CD4-positive, alpha-beta T cell (primary cell): ENCODE results near the gene TMEM63A. TPM values are rescaled to one million over a fixed set of nuclear protein-coding genes. Genes with fewer than 3 reads are reported as not detected.
A peak's percentile ranks its signal among the peaks of the same experiment; 100 is the strongest.

ENCODE experiments used
- ATAC-seq: fragments of 200-7000 bp; cut with Tn5 transposase; one replicate; pipeline ENCODE4 v1.10.0; 2022; ENCODE audit warnings: mild to moderate bottlenecking; ENCODE audit not compliant: poor library complexity
- CTCF ChIA-PET: fragments of 350-600 bp; sonication (Branson Sonifier 250); formaldehyde crosslinking; loops from one replicate; lab custom pipeline; 2021; ENCODE audit warnings: antibody characterized with exemption, inconsistent platforms; lab: Charles Lee
- POLR2A ChIA-PET: fragments of 350-600 bp; sonication (Branson Sonifier 250); formaldehyde crosslinking; loops from one replicate; lab custom pipeline; 2021; ENCODE audit warnings: antibody characterized with exemption, inconsistent platforms; lab: Charles Lee
- DNase-seq, 14 experiments: peaks; one replicate each; pipeline ENCODE4 v3.0.0-alpha.2; 2013 to 2020; ENCODE audit warnings: mixed read lengths in 2 of 14
- H3K27ac ChIP-seq, 2 donors: one replicate each; pipeline versions ENCODE4 v1.5.1 to v1.7.0; 2013; ENCODE audit warnings: low read length in 2 of 2, low read depth in 1 of 2, mild to moderate bottlenecking in 1 of 2
- H3K27me3 ChIP-seq, 2 experiments: 1 replicate in 1 of 2; 2 replicates in 1 of 2; pipeline versions ENCODE4 v1.6.1 to v1.7.0; 2013; ENCODE audit warnings: low read length in 2 of 2, control low read depth in 1 of 2, mild to moderate bottlenecking in 1 of 2, moderate library complexity in 1 of 2; ENCODE audit not compliant: insufficient read depth in 2 of 2, control insufficient read depth in 1 of 2
- H3K36me3 ChIP-seq: one replicate; pipeline ENCODE4 v1.6.1; 2013; ENCODE audit warnings: low read length, control low read depth; ENCODE audit not compliant: insufficient read depth
- H3K4me1 ChIP-seq: one replicate; pipeline ENCODE4 v1.6.1; 2013; ENCODE audit warnings: low read length, control low read depth; ENCODE audit not compliant: insufficient read depth
- H3K4me3 ChIP-seq: one replicate; pipeline ENCODE4 v1.5.1; 2013; ENCODE audit warnings: mild to moderate bottlenecking, low read length, moderate library complexity
- H3K9me3 ChIP-seq, 2 experiments: 1 replicate in 1 of 2; 2 replicates in 1 of 2; pipeline versions ENCODE4 v1.6.1 to v1.7.0; 2013; ENCODE audit warnings: low read length in 2 of 2, mild to moderate bottlenecking in 2 of 2, control low read depth in 1 of 2, moderate library complexity in 1 of 2; ENCODE audit not compliant: control insufficient read depth in 1 of 2, insufficient read depth in 1 of 2
- H3K27ac Mint-ChIP-seq: one replicate; pipeline ENCODE4 v1.8.0; 2020; ENCODE audit warnings: mixed read lengths
- H3K27me3 Mint-ChIP-seq: one replicate; pipeline ENCODE4 v1.8.0; 2021; ENCODE audit warnings: mixed read lengths
- H3K36me3 Mint-ChIP-seq: one replicate; pipeline ENCODE4 v1.8.0; 2021; ENCODE audit warnings: low read depth, mixed read lengths
- H3K4me1 Mint-ChIP-seq: one replicate; pipeline ENCODE4 v1.8.0; 2021; ENCODE audit warnings: low read depth, mixed read lengths
- H3K4me3 Mint-ChIP-seq: one replicate; pipeline ENCODE4 v1.8.0; 2020; ENCODE audit warnings: mild to moderate bottlenecking, mixed read lengths
- H3K9me3 Mint-ChIP-seq: one replicate; pipeline ENCODE4 v1.8.0; 2020; ENCODE audit warnings: mixed read lengths
- CTCF ChIP-seq: fragments of 200-600 bp; IDR thresholded peaks from one replicate; pipeline ENCODE4 v1.8.0; 2022; ENCODE audit warnings: antibody characterized with exemption, mild to moderate bottlenecking
- intact Hi-C, 2 experiments: fragments of 100-400 bp; cut with DNase I in 1 of 2; cut with micrococcal nuclease in 1 of 2; formaldehyde crosslinking; loops; one replicate each; pipeline versions ENCODE4 v1.15.1 to v1.9.0; 2023 to 2025; cut with DNase I, micrococcal nuclease
- total RNA-seq, 174 experiments: library from RNA in 2 of 174; stranded (reverse) in 2 of 174; gene quantifications; one replicate each; pipeline ENCODE4 v1.2.3 and lab custom pipeline; 2021 to 2026

TMEM63A gene
- total RNA-seq, 2 experiments from 2014 or later: 199 to 204 TPM

GRCh38 chr1:225907341-225907740, 25.2 kb upstream of the TMEM63A start:
- no peak overlapping the region for H3K27ac Mint-ChIP-seq
- H3K36me3 ChIP-seq: no peaks in the 10 kb centered on the region
- CTCF ChIA-PET: no interaction called here
- no peaks in the 10 kb centered on the region for H3K9me3 ChIP-seq
- H3K4me1 ChIP-seq: peaks cover 36% of the 10 kb centered on the region
- no peaks in the 10 kb centered on the region for H3K27me3 ChIP-seq
- H3K4me1 Mint-ChIP-seq: peaks cover 46% of the 10 kb centered on the region
- POLR2A ChIA-PET: interaction anchor here (0.6 to 6.8 kb wide), 2 partner anchors 10 to 156 kb away, joined by 4 to 59 read pairs; no protein-coding TSS in a partner anchor
- intact Hi-C loops: no loop called here
- no peak overlapping the region for H3K4me3 Mint-ChIP-seq
- H3K27me3 Mint-ChIP-seq: no peaks in the 10 kb centered on the region
- ATAC-seq (no peak), DNase-seq (no peak)
- no peak overlapping the region for H3K4me3 ChIP-seq
- no peak for TF ChIP-seq CTCF
- H3K9me3 Mint-ChIP-seq: no peaks in the 10 kb centered on the region
- no peak overlapping the region for H3K27ac ChIP-seq
- no peaks in the 10 kb centered on the region for H3K36me3 Mint-ChIP-seq

DNA sequence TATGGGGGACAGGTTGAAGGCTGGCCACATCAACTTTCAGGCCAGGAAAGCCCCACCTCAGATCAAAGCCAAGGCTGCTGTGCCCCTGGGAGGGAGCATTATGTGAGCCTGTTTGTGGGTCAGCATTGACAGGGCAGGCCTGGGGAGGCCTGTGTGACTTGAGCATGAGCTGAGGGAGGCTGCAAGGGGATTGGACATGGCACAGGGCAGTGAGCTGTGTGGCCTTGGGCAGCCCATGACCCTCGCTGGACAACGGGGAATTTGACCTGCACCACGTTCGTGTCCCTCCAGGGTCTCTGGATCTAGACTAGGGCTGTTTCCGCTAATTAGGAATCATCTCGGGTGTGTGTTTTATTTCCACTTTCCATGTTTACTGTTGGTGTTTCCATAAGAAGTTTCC, 24.3 kb upstream of the TMEM63A start:
- DNase-seq (no peak), ATAC-seq (no peak)
- H3K36me3 ChIP-seq: no peaks in the 10 kb centered on the region
- no peaks in the 10 kb centered on the region for H3K9me3 Mint-ChIP-seq
- H3K4me1 ChIP-seq: peaks cover 30% of the 10 kb centered on the region
- CTCF ChIA-PET: no interaction called here
- no peak overlapping the region for H3K4me3 ChIP-seq
- no peaks in the 10 kb centered on the region for H3K9me3 ChIP-seq
- H3K27ac ChIP-seq: no peak overlapping the region
- no peak overlapping the region for H3K4me3 Mint-ChIP-seq
- no peaks in the 10 kb centered on the region for H3K27me3 ChIP-seq
- H3K27ac Mint-ChIP-seq: no peak overlapping the region
- POLR2A ChIA-PET: interaction anchor here (1.1 to 6.8 kb wide), 4 partner anchors 9 to 129 kb away, joined by 3 to 59 read pairs (median 3); no protein-coding TSS in a partner anchor
- no peaks in the 10 kb centered on the region for H3K27me3 Mint-ChIP-seq
- peaks cover 41% of the 10 kb centered on the region for H3K4me1 Mint-ChIP-seq
- TF ChIP-seq CTCF: no peak
- no peaks in the 10 kb centered on the region for H3K36me3 Mint-ChIP-seq
- intact Hi-C loops: no loop called here

GRCh38 chr1:225903623-225904022, 21.4 kb upstream of the TMEM63A start:
- intact Hi-C loops: no loop called here
- H3K4me3 ChIP-seq: no peak overlapping the region
- Mint-ChIP-seq H3K9me3 (no peaks in the 10 kb centered on the region), H3K4me1 (peaks cover 38% of the 10 kb centered on the region), H3K27me3 (no peaks in the 10 kb centered on the region), H3K4me3 (no peak overlapping the region), H3K36me3 (no peaks in the 10 kb centered on the region), H3K27ac (peak overlapping the region; percentile 24)
- DNase-seq (no peak), ATAC-seq (no peak)
- no peaks in the 10 kb centered on the region for H3K27me3 ChIP-seq
- H3K4me1 ChIP-seq: peaks cover 20% of the 10 kb centered on the region
- POLR2A ChIA-PET: interaction anchor here (0.9 to 1.6 kb wide), 3 partner anchors 20 to 126 kb away, joined by 4 to 6 read pairs (median 4); partner anchors contain the start of genes PYCR2, SDE2 and SRP9
- no peak for TF ChIP-seq CTCF
- CTCF ChIA-PET: interaction anchor here (1.5 kb wide), 1 partner anchor 126 kb away, joined by 3 read pairs; the partner anchor contains the start of gene SRP9
- no peak overlapping the region for H3K27ac ChIP-seq
- H3K36me3 ChIP-seq: no peaks in the 10 kb centered on the region
- H3K9me3 ChIP-seq: no peaks in the 10 kb centered on the region
